HTERT RPE-1 (cell line): ENCODE results near the gene PRDM15.

Experiments used
- in situ Hi-C: fragments of 300-500 bp; cut with MboI; formaldehyde crosslinking; loops from 4 replicates; pipeline ENCODE4 v1.14.3; 2020; ENCODE audit warnings: low sequenced_read_pairs

Gene PRDM15

DNA sequence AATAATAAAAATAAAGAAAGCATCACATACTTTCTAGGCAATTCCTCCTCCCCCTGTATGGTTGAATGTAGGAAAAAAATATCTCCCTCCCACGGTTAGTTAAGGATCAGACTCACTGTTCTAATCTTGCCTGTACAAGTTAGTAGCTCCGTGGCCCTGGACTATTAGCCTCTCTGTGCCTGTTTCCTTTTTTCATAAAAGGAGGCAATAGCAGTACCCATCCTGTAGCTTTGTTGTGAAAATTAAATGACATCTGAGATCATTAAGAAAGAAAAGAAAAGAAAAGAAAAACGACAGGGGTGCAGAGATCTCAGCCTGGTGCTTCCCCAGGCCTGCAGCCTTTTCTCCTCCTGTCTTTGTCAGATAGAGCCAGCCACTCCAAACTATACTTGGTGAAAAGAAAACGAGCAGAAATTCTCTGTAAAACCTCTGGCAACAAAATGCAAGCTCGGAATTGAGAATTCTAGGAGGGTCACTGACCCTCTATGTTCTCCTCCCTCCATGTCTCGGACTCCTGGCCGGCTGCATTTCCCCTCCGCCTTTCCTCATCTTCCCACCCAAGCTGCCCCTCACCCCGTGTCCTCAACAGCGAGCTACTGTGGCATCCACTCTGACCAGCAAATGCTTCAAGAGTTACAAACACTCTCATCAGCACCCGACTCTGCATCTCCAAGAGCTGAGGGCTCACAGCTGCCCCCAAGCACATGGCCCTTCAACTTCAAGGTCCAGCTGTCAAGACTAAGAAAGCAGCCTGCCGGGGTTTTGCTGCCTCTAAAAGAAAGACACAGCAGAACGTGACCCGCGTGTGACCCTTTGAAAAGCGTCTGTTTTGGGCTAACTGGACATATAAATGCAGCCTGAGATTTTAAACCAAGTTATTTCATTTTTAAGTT is 125.9 kb downstream of the PRDM15 start:
- in situ Hi-C loops, result no loop called here

DNA sequence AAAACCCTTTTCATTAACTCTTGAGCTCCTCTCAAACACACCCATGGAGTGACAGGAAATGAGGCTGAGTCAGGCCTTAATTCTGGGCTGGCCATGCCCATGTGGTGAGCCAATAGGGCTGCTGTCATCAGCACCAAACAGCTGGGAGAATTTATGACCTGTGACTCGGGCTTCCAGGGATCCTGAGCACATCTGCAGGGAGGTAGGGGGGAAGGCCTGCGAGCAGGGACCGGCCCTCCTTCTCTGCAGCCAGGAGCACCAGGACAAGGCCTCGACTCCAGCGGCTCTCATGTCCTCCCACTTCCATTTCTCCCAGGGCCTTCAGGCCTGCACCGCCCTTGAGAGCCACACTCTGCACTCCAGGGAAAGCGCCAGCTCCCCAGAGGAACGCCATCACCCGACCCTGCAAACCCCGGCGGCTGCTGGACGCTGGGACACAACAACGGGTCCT is 126.9 kb downstream of the PRDM15 start:
- in situ Hi-C loops, result no loop called here

DNA sequence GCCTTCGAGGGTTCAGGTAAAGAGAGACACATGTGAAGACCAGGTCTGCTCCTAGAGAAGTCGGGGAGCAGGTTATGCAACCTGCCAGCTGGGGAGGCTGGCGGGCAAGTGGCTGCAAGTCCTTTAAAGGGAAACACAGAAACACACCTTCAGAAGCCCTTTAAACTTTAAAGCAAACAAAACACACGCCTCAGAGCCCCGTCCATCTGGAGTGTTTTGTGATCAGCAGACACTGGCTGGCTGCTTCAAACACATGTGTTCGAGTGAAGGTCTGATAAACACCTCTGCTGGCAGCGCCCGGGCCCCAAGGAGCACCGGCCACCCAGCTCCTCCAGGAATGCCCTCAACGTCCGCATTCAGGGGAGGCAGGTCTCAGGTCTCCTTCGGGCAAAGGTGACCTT is 127.5 kb downstream of the PRDM15 start:
- in situ Hi-C loops, result no loop called here

DNA sequence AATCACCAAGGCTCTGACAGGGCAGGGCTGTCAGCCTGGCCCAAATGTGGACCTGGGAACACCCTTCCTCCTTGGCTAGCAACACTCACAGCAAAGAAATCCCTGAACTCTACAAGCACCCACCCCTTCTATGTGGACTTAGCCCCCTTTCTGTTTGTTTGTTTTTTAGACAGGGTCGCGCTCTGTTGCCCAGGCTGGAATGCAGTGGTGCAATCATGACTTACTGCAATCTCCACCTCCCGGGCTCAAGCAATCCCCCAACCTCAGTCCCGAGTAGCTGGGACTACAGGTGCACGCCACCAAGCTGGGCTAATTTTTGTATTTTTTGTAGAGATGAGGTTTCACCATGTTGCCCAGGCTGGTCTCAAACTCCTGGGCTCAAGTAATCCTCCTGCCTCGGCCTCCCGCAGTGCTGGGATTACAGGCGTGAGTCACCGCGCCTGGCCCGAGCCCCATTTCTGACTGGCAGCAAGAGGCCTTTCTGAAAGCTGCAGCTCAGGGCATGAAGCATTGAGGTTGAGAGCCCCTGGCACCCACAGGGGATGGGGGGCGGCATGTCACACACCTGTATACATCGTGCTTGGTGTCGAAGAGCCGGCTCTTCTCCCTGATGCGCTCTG is 128.5 kb downstream of the PRDM15 start:
- in situ Hi-C loops, result no loop called here

DNA sequence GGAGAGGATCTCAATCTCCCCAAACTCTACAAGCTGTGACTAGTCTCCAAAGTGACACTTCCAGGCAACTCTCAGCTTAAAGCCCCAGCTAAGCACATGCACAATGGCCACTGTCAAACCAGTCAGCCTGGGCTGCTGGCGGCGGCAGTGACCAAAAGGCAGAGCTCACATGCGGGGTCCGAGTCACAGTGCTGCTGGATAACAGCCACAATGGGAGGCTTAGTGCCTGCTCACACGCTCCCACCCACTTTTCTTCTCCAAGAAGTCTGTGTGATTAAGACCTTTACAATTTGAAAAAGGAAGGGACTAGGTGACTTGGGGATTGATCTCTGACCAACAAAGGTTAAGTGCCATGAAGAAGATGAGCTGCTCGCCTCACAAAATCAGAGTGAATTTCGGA is 129.1 kb downstream of the PRDM15 start:
- in situ Hi-C loops, result no loop called here

DNA sequence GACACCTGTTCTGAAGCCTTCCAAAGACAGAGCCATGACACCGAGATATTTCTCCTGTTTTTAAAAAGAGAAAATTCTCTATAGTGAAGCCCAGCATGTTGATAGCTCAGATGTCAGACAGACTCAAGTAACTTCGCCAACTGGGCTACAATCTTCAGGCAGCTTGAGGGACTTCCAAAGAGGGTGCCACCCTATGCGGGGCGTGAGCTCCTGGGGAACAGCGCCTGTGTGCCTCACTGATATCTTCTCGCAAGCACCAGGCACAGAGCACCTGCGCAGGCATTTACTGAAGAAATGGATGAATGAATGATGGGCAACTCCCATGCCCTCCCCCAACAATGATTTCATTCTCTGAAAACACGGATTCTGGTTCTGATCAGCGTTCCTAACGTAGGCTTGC is 129.9 kb downstream of the PRDM15 start:
- in situ Hi-C loops, result no loop called here
